Measurements from ENCODE around the gene MON1A.
"Not testable (repeated sequence)": the region's sequence is repeated elsewhere in the genome, so short reads cannot be mapped to it uniquely, and the experiment has no call there.

The MON1A gene

DNA sequence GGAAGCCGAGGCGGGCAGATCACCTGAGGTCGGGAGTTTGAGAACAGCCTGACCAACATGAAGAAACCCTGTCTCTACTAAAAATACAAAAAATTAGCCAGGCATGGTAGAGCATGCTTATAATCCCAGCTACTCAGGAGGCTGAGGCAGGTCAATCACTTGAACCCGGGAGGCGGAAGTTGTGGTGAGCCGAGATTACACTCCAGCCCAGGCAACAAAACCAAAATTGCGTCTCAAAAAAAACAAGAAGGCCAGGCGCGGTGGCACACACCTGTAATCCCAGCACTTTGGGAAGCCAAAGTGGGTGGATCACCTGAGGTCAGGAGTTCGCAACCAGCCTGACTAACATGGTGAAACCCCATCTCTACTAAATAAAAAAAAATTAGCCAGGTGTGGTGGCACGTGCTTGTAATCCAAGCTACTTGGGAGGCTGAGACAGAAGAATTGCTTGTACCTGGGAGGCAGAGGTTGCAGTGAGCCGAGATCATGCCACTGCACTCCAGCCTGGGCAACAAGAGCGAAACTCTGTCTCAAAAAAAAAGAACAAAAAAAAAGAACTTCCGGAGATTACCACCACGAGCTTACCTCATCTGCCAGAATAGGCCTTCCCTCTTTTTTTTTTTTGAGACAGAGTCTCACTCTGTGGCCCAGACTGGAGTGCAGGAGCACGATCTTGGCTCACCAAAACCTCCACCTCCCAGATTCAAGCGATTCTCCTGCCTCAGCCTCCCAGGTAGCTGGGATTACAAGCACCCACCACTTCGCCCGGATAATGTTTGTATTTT is 11.6 kb downstream of the MON1A start:
- DNase-seq (ENCODE audit: low spot score): not testable (repeated sequence)

DNA sequence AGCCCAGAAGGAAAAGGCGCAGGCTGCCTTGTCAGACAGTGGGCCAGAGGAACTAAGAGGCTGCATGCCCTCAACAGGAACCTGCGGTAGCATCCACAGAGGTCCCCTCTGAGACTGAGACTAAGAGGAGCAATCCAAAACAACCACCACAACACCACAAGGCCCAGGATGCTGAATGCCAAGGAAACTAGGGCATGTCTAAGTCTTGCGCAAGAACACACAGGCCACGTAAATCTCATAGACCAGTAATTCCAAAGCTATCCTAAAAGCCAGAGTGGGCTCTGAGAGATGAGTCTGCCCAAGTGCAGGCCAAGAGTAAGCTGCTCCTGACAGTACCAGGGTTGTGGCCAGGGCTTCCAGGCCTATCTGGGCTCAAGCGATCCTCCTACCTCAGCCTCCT is 12.9 kb downstream of the MON1A start:
- DNase-seq (ENCODE audit: low spot score): no peak

DNA sequence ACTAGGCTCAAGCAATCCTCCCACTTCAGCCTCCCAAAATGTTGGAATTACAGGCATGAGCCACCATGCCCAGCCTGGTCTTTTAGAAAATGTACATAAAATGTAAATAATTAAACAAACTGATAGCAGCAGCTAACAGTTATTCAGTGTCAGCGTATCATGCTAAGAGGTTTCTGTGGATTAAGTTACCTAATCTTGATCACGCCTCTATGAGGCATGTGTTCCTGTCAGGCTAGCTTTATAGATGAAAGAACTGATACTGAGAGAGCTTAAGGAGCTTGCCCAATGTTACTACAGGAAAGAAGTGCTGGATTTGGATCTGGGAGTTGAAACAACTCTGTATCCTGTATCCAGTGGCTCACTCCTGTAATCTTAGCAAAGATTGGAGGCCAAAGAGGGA is 14.7 kb downstream of the MON1A start:
- DNase-seq (ENCODE audit: low spot score): no peak

DNA sequence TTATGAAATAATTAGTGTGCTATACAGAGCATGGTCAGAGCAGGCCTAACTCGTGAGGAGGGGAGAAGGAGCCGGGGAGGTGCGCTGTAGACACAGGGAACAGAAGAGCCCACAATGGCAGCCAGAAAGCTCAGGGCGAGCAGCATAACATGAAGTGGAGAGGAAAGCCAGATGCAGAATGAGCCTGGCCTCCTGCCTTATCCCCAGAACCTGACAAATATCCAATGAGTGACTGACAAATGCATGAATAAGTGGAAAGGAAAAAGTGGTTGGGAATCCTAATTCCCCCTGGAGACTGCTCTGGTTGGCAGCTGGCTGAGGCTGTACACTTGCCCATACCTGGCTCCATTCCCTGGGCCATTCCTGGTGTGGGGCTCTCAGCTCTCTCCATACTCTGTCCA is 16.7 kb downstream of the MON1A start:
- no peak for DNase-seq (ENCODE audit: low spot score)

DNA sequence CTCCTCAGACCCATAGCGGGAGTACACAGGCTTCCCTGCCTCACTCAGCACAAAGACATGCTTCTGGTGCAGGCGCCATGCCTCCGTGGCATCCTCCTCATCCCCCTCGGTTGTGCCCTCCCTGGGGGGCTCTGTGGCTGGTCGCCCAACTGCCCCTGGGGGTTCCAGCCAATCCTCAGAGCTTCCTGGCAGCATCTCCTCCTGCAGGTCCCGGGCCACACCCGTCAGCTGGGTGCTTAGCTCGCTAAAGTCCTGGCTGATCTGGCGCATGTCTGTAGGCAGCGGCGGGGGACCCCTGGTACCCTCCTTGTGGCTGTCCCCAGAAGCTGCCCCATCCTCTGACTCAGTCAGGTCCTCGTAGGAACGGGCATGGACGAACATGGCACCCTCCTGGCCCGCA is 18.0 kb downstream of the MON1A start:
- DNase-seq (ENCODE audit: low spot score): no peak

DNA sequence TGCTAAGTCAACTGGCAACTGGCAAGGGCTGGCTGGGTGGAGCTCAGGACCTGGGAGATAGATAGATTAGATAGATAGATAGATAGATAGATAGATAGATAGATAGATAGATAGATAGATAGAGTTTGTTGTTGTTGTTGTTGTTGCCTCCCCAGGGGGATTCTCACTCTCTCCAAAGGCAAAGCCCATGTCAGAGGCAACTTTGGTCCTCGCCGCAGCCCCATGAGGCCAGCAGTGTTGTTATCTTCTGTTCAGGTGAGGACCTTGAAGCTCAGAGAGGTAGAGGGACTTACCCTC is 18.5 kb downstream of the MON1A start:
- DNase-seq (ENCODE audit: low spot score): no peak

DNA sequence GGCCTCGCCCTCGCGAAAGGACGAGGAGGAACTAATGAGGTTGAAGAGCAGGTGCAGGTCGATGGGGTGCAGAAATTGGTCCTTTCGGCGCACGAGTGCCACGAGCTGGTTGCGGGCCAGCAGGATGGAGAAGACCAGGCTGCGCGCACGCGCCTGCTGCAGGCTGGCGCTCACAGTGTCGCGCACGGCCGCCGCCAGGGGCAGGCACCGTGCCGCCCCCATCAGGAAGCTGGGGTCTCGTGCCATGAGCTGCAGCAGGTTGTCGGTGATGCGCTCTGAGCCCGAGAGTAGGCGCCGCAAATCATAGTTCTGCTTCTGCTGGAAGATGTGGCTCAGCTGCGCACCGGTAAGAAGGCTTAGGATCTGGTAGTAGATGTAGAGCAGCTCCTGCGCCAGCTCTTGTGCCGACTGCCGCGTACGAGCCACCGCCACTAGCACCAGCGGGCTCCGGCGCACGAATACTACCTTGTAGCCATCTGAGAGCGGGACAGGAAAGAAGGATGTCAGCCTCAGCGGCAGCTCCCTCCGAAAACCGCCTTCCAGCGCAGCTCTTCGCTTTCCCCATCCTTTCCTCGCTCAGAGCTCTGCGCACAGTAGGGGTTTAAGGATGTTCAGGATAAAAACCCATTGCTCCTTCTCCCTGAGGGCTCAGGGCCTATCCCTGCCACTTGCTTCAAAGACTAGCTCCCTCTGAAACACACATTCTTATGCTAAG is 19.0 kb downstream of the MON1A start:
- DNase-seq (ENCODE audit: low spot score): no peak

DNA sequence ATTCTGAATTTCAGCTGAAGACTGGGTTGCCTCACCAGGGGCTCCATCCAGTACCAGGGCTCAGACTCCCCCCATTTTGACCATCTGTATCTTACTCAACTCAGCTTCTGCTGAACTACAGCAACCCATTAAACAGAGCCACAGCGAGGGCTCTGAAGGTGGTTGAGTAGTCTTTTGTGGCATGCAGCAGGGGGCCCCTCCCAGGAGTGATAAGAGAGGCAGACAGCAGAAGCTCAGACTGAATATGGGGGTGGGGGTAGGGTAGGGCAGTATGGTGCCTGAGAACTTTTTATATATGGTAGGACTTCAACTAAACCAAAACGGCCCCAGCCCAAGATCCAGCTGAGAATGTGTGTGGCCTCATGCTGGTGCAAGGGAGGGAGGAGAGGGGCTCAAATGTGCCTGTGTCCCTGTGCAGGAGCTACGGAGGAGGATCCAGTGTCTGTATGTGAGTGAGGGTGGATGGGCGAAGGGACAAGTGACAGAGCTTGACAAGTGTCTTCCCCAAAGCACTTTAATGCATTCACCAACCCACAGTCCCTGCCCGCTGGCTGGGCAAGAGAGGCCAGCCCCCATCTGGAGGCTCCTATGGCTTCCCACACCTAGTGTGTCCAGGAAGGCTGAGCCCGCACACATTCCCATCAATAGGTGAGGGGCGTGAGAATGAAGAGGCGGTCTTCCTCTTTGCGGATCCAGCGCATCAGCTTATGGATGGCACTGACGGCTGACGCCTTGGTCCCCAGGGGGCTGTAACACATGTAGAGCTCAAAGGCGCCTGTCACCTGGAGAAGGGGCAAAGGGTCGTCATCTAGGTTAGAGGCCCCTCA is 21.0 kb downstream of the MON1A start:
- no peak for DNase-seq (ENCODE audit: low spot score)

DNA sequence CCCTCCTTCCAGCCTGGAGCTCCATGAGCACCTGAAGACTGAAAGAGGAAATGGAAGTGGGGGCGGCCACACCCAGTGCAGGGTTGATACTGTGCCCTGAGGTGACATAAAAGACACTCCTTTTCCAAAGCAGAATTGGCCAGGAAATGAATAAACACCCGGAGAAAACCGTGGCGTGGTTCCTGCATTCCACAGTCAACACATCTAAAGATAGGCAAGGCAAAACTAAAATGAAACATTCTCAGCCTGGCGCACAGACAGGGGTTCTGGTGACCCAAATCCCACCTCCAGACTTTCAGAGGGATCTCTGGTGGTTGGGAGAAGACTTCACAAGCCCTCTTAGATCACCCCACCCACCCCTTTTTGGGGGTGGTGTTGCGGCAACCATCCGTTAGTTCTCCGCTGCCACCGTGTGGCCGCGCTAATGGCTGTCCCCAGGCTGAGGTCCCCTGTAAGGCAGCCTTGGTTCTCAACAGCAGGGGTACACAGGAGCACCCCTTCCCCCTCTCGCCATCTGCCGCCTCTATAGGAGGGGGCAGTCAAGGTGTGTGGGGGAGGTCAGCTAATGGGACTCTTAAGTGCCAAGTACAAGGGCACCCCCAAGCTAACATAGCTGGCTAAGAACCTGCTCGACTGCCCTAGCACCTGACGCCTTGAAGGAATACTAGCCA is 23.4 kb downstream of the MON1A start:
- peak; percentile 77 for DNase-seq (ENCODE audit: low spot score)

DNA sequence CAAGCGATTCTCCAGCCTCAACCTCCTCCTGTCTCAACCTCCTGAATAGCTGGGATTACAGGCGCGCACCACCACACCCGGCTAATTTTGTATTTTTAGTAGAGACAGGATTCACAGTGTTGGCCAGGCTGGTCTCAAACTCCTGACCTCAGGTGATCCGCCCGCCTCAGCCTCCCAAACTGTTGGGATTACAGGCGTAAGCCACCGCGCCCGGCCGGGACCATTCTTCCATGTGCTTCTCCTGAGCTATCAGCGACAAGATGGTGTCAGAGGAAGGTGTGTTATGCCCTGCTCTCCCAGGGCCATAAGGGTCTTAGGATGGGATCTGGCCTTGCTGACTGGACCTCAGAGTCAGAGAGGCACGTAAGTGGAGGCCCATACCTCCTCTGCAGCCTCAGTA is 25.2 kb downstream of the MON1A start:
- not testable (repeated sequence) for DNase-seq (ENCODE audit: low spot score)

DNA sequence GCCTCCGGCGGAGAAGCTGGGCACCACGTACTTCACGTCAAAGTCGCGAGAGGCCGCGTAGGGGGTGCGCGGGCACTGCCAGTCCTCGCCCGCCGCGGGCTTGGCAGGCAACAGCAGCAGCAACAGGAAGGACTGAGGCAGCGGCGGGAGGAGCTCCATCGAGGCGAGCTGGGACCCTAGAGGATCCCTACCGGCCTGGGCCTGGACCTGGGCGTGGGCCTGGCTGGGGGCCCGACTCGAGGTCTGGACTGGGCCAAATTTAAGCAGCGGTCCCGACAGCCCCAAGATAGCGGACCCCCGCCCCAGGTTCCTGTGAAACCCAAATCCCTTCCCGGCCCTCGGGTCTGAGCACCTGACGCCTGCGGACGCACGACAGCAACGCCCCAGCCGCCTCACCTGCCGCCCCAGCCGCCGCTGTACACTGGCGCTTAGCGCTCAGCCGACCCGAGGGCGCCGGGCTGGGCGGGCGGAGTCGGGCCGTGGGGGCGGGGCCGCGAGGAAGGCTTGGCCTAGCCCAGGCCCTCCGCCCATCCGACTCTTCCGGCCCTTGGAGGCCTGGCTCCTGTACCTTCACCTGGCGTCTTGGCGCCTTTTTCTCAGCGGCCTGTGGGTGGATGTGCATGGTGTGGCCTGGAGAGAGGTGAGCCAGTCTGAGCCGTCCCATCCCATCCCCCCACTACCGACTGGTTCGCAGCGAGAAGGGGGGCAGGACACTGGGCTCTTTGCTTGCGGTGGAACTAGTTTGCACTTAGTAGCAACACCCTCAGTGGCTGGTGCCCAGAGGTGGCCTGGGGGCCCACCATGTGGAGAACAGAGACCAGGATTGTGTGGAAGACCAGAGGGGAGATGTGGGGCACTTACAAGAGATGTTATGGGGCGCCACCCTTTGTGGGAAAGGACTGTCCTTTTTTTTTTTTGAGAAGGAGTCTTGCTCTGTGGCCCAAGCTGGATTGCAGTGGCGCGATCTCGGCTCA is 25.9 kb downstream of the MON1A start, which contains the start of gene MST1R:
Gene MST1R (minus strand): TSS at position 423 of the 974 bp plus-strand sequence. CDS start 264 bp downstream, at position 159.
- peak; percentile 72 for DNase-seq (ENCODE audit: low spot score)

DNA sequence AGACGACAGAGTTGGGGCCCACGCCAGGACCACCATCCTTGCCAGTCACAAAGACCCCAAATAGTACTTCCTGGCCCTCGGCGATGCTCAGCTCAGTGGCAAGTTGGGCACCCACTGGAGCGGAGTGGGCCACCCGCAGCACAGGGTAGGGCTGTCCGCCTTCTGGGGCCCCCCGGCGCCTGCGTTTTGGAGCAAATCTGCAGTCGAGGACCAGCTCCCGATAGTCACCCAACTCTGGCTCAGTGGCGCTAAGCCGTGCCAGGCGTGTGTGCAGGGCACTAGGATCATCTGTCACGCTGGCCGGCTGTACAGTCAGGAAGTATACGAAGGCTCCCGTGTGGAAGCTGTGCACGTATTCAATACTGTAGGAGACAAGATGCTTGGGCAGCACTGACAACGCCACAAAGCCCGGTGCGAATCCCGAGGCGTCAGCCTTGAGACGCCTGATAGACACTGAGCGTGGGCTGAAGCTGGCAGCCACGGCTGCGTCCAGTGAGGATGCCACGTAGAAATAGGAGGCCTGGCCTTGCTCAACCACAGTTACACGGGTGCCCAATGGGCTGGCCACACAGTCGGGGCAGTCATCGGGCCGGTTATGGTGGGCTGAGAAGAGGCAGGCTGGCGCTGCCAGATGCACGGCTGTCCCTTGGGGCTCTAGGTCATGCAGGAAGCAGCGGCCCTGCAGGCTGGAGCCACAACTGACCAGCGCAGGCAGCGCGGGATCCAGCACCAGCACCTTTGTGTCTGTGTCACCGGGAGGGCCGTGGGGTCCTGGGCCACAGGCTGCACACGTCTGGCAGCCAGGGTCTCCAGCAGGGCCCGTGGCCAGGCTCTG is 26.9 kb downstream of the MON1A start:
- DNase-seq (ENCODE audit: low spot score): no peak

DNA sequence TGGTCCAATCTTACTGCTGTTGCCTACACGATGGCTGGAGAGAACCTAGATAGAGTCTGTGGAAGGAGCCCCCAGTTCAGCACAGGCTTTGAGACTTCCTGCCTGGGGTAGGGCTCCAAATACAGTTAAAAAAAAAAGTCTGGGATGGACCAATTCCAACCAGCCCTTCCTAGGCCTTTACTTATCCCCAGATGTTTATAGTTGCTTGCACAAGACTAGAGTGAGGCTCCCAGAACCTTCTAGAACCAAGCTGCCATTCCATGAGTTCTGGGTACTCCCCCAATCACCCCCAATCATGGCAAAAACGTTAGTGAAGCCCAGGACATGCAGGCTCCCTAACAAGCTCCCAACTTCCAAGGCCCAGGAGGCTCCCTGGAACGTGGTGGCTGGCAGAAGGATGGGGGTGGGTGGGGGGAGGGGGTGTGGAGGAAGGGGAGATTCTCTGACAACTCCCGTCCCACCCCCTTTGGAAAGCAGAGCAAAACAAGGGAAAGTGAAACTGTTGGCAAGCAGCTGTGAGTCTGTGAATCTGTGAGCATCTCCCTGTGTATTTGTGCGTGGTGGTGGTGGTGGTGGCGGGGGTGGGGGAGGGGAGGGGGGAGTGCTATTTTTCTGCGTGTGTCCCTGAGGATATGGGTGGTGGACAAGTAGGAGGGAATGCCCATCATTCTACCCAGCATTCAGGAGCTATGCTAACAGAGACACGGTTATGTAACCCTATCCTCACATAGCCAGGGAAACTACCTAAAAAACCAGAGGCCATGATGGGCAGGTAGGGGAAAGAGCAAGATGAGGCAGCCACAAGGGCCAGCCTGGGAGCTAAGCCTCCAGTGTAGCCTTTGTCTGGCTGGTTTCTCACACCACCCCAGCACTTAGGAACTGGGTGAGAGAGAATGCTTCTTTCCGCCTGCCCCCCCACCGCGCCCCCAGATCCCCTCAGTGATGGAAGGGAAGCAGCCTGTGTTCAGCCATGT is 28.0 kb downstream of the MON1A start:
- DNase-seq (ENCODE audit: low spot score): no peak

DNA sequence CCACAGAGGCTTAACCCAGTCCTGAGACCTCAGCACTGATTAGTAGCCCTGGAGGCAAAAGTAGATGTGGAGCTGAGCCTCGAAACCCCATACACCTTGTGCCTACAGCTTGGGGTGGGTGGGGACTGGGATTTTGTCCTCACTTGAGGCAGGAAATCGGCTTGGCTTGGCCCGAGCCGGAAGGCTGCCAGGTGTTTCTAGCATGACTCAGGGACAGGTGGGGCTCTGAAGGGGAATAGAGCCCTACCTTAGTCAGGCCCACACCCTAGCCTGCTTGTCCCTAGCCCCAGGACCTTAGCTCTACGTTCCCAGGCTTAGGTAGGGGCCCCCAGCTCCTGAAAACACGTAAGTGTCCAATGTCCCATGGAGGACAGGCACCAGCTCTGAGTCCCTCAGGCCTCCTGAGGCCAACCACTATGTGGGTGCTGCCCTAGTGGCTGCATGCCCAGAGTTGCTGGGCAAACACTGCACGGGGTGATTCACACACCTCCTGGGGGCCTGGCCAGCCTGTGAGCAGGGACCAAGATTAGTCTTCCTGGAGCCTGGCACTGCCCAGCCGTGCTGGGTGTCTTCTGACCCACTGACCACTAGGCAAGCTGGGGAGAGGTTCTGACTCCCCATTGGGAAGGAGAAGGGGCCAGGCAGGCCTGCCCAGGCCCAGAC is 29.0 kb downstream of the MON1A start:
- no peak for DNase-seq (ENCODE audit: low spot score)

DNA sequence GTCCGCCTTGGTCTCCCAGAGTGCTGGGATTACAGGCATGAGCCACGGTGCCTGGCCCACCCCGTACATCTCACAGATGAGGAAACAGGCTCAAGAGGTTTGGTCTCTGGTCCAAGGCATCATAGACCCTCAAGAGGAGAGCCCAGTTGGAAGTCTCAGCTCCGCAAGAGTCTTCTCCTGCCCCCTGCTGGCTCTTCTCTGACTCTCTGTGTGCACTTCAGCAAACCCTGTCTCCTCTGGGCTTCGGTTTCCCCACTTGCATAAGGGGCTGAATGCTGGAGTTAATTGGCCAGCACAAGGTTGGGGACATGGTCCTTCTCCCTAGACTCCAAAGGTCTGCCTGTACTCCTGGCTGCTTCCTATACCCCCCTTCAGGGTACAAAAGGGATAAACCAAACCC is 29.8 kb downstream of the MON1A start:
- peak; percentile 53 for DNase-seq (ENCODE audit: low spot score)

DNA sequence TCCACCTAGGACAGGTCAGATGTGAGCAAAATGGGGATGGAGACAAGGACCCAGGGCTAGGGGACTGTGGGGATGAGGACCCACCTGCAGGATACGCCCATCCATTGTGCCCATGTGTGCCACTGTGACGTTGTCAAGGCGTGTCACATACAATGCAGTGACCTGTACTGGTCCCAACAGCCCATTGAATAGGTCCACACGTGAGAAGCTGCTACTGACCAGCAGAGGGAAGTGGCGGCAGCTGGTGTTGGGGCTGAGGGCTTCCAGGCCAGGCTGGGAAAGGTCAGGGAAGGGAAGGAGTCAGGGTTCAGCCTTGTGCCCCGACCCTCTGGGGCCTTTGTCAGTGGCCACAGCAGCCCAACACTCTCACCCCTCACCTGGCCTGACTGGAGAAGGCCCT is 30.6 kb downstream of the MON1A start:
- no peak for DNase-seq (ENCODE audit: low spot score)

DNA sequence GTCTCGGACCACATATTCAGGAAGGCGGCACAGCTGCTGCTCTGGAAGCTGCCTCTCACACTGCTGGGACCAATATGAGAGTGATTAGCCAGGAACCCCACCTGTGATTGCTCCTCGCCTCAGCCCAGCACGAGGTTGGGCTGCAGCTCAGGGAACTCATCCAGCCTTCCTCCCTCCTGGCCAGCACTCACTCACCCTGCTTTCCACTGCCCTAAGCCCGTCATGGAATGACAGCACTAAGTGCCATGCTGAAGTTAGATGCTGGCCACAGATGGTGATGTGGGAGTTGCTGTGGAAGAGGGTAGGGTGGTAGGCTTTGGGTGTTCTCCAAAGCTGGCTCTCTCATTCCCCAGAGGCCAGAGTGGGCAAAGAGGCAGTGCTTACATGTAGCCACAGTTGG is 33.3 kb downstream of the MON1A start:
- DNase-seq (ENCODE audit: low spot score): no peak

DNA sequence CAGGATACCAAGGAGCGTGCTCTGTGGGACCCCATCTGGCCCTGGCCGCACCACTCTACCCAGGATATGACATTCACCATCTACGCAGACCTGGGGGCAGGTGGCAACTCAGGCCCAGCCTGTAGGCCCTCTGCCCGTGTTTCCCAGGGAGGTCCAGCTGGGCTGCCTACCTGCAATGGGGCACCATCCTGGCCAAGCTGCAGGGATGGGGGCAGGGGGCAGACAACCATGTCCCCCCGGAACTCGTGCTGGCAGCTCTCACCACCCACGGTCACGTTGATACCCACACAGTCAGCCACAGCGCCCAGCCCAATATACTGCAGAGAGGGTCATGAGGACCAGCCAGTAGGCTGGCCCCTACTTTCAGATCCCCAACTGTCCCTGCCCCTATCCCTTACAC is 33.8 kb downstream of the MON1A start:
- no peak for DNase-seq (ENCODE audit: low spot score)

All from HuH-7 (cell line).